GM19438 (cell line): ENCODE measurements around the gene BUD13.

Source experiments
- ATAC-seq: cut with Tn5 transposase; IDR thresholded peaks from one replicate; pipeline ENCODE4 v1.9.1; 2021; ENCODE audit warnings: low read depth; ENCODE audit not compliant: unreplicated experiment

BUD13 gene

DNA sequence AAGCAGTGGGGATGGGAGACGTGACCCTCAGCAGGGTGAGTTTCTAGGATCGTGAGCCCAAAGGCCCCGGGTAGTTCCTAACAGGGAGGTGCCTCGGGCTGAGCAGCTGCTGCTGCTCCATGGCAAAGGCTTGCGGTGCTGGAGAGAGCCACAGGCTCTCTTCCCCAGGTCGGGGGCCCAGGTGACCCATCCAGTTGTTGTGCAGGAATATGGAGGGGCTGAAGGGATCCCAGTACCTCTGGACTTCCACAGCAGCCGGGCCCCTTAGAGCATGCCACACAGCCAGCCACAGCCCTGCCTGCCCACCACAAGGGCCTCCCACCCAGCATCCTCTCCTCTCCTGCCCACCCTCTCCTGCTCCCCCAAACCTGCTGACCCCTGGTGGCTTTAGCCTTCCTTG lies 49.3 kb downstream of the BUD13 start:
- ATAC-seq = no peak

- no peak for ATAC-seq
Measured at GRCh38 chr11:116721988-116722387, 50.8 kb downstream of the BUD13 start.

DNA sequence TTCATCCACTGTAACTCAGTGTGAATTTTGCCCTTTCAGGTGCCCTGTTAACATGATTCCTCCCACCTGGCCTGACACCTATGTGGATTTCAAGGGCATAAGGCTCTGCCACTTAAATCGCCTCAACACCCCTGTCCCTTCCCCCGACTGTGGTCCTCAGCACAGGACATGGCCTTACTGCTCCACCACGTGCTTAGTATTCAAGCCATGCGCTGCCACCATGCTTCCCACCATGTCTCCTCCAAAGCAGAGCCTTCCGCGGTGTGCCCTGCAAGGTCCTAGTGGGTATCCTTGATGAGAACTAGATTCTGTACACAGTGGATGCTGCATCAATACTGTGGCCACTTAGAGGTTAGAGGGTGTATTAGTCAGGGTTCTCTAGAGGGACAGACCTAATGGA lies 51.9 kb downstream of the BUD13 start:
- no peak for ATAC-seq

GRCh38 chr11:116718955-116719501 lies 53.8 kb downstream of the BUD13 start:
- no peak for ATAC-seq

GRCh38 chr11:116716621-116717020 lies 56.2 kb downstream of the BUD13 start:
- no peak for ATAC-seq

DNA sequence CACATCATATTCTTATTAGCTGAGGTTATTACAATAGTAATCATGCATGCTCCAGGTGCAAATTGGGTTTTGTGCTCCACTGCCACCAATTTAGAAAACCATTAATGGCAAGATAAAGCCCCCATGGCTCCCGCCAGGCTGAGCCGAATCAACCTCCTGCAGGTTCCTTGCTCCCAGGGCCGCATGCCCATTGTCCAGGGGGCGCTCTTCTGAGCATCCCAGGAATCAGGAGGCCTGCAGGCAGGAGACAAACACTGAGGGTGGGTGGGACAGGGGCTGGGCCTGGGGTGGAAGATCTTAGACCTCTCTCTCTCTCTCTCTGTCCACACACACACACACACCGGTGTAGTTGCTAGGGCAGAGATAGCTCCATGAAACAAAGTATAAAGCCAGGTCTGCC lies 57.4 kb downstream of the BUD13 start:
- no peak for ATAC-seq

GRCh38 chr11:116714902-116715301 lies 57.9 kb downstream of the BUD13 start:
- ATAC-seq = no peak

DNA sequence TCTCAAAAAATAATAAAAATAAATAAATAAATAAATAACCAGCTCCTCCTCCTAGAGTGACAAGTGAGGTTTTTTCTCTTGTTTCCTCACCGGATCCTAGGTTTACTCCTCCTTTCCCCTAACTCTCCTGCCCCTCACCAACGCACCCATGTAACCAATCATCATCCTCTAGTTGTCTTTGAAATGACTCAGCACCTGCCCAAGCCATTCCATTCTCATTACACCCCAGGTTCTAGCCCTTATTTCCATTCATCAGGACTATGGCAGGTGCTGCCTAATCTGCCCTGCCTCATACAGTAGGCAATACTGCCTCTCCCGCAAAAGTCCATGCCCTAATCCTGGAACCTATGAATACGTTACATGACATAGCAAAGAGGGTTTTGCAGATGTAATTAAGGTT lies 60.4 kb downstream of the BUD13 start:
- ATAC-seq = no peak

- no peak for ATAC-seq
Measured at GRCh38 chr11:116710762-116711161, 62.0 kb downstream of the BUD13 start.

- no peak for ATAC-seq
Measured at GRCh38 chr11:116710001-116710674, 62.6 kb downstream of the BUD13 start.

DNA sequence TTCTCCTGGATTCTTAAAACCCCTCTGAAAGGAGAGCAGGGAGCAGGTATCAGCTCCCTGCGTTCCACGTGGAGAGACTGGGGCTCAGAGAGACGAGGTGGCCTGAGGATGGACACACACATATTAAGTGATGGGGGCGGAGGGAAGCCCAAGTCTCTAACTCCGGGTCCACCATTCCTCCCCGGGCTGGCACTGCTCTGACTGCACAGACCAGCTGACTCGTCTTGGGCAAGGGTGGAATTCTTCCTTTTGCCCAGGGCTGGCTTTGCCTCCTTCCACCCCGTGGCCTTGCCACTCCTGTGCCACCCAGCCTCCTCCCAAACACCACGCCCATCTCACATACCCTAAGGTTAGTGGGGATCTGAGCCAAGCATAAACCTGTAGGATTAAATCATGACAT lies 65.0 kb downstream of the BUD13 start:
- no peak for ATAC-seq

GRCh38 chr11:116707161-116707629 lies 65.6 kb downstream of the BUD13 start:
- no peak for ATAC-seq

DNA sequence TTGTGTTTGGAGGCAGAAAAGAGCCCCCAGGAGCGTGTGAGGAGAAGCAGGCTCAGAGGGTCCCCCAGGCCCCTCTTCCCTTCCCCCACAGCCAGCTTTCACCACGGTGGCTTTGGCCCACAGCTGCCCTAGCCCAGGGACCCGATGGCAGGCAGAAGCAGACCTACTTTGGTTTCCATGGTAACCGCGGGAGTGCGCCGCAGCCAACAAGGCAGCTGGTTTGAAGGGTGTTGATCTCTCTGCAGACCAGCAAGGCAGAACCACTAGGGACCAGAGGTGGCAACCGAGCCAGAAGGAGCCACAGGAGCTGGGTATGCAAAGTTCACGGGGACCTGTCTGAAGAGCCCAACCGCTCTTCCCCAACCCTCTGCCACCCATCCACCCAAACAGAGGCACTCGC lies 69.4 kb downstream of the BUD13 start:
- no peak for ATAC-seq

- ATAC-seq = no peak
Measured at GRCh38 chr11:116702772-116703385, 69.9 kb downstream of the BUD13 start.

DNA sequence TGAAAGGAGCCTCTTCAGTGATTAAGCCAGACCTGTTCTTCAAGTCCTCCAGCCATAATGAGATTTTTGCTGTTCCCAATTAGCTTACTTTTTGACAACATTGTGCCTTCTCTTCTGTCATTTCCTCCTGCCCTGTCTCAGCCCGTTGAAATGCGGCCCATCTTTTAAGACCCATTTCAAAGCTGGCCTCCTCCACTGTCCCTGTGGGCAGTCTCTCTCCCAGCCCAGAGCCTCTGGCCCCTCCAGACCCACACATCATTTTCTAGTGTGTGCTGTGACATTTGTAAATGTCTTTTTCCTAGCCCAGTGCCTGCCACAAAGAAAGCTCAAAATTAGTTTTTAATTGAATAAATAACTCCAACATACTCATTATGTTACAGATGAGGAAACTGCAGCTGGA lies 70.9 kb downstream of the BUD13 start:
- ATAC-seq = no peak

- ATAC-seq = no peak
Measured at GRCh38 chr11:116701297-116701801, 71.4 kb downstream of the BUD13 start.

GRCh38 chr11:116700586-116701220 lies 72.1 kb downstream of the BUD13 start:
- no peak for ATAC-seq
